ENCODE results near the gene RBBP5. TPM values are rescaled to one million over a fixed set of nuclear protein-coding genes. Genes with fewer than 3 reads are reported as not detected.

RBBP5 gene
- total and polyA plus RNA-seq, 2 experiments from 2014 or later = 14.1 to 26.5 TPM

GRCh38 chr1:205108464-205108863 is 13.3 kb downstream of the RBBP5 start:
- 0 out of 2 replicates have a peak, but pooled peaks cover 6% of the 10 kb centered on the region for H3F3A ChIP-seq (replicated peaks; ENCODE audit: low read depth)
- Mint-ChIP-seq H3K9me3 (no peaks in the 10 kb centered on the region), H3K27me3 (ENCODE audit: insufficient read depth, low read depth, poor library complexity) (no peaks in the 10 kb centered on the region), H3K36me3 (ENCODE audit: low read depth) (peaks cover 43% of the 10 kb centered on the region), H3K4me1 (no peaks in the 10 kb centered on the region), H3K4me3 (no peak overlapping the region), H3K27ac (no peak overlapping the region)
- no peak overlapping the region for H3K4me3 ChIP-seq
- peaks cover 11% of the 10 kb centered on the region; the same call in 1 of the 2 replicates for H3K79me2 ChIP-seq (replicated peaks; ENCODE audit: insufficient read depth)
- no peak for DNase-seq (ENCODE audit: low spot score)
- H3K27ac ChIP-seq (ENCODE audit: low read depth) = no peak overlapping the region
- TF ChIP-seq REST (IDR thresholded peaks at IDR 0.05; ENCODE audit: unreplicated experiment) (no peak), POLR2AphosphoS5 (IDR thresholded peaks at IDR 0.05; ENCODE audit: low read depth) (no peak), CREB1 (CRISPR knock-in tag; IDR thresholded peaks at IDR 0.05; ENCODE audit: low read depth) (no peak), ZNF331 (CRISPR knock-in tag; IDR thresholded peaks at IDR 0.05; ENCODE audit: low read depth) (no peak), NANOG (IDR thresholded peaks at IDR 0.05; ENCODE audit: borderline replicate concordance) (no peak)
- H3K36me3 ChIP-seq (ENCODE audit: insufficient read depth) = peaks cover 28% of the 10 kb centered on the region
- no peaks in the 10 kb centered on the region for H3K27me3 ChIP-seq (ENCODE audit: insufficient read depth)
- H3K4me2 ChIP-seq = no peak overlapping the region
- no peak for ATAC-seq
- H3K9me2 ChIP-seq (ENCODE audit: insufficient read depth) = no peaks in the 10 kb centered on the region
- H3K4me1 ChIP-seq (ENCODE audit: insufficient read depth) = no peaks in the 10 kb centered on the region
- H4K20me1 ChIP-seq (replicated peaks; ENCODE audit: insufficient read depth) = peaks cover 11% of the 10 kb centered on the region
- H2AFZ ChIP-seq = no peak overlapping the region

- Histone ChIP-seq H3K9me2 (ENCODE audit: insufficient read depth) (no peaks in the 10 kb centered on the region), H3K4me2 (no peak overlapping the region), H3F3A (replicated peaks; ENCODE audit: low read depth) (0 out of 2 replicates have a peak, but pooled peaks cover 6% of the 10 kb centered on the region), H3K27me3 (ENCODE audit: insufficient read depth) (no peaks in the 10 kb centered on the region), H3K79me2 (replicated peaks; ENCODE audit: insufficient read depth) (peaks cover 9% of the 10 kb centered on the region; the same call in 1 of the 2 replicates), H3K4me3 (no peak overlapping the region), H2AFZ (no peak overlapping the region), H3K36me3 (ENCODE audit: insufficient read depth) (peaks cover 24% of the 10 kb centered on the region), H4K20me1 (replicated peaks; ENCODE audit: insufficient read depth) (peaks cover 11% of the 10 kb centered on the region), H3K27ac (ENCODE audit: low read depth) (no peak overlapping the region), H3K4me1 (ENCODE audit: insufficient read depth) (no peaks in the 10 kb centered on the region)
- no peaks in the 10 kb centered on the region for H3K9me3 Mint-ChIP-seq
- no peaks in the 10 kb centered on the region for H3K4me1 Mint-ChIP-seq
- no peak for DNase-seq (ENCODE audit: low spot score)
- no peak overlapping the region for H3K27ac Mint-ChIP-seq
- no peak overlapping the region for H3K4me3 Mint-ChIP-seq
- H3K27me3 Mint-ChIP-seq (ENCODE audit: insufficient read depth, low read depth, poor library complexity) = no peaks in the 10 kb centered on the region
- ATAC-seq = no peak
- peaks cover 47% of the 10 kb centered on the region for H3K36me3 Mint-ChIP-seq (ENCODE audit: low read depth)
- TF ChIP-seq ZNF114 (CRISPR knock-in tag; IDR thresholded peaks at IDR 0.05) = no peak
Observed at GRCh38 chr1:205107327-205107726, 14.5 kb downstream of the RBBP5 start.

GRCh38 chr1:205102404-205102803 is 19.4 kb downstream of the RBBP5 start:
- Mint-ChIP-seq H3K4me1 (no peaks in the 10 kb centered on the region), H3K27ac (no peak overlapping the region), H3K36me3 (ENCODE audit: low read depth) (peaks cover 89% of the 10 kb centered on the region), H3K9me3 (no peaks in the 10 kb centered on the region), H3K4me3 (no peak overlapping the region), H3K27me3 (ENCODE audit: insufficient read depth, low read depth, poor library complexity) (no peaks in the 10 kb centered on the region)
- no peak for DNase-seq (ENCODE audit: low spot score)
- no peak overlapping the region for H2AFZ ChIP-seq
- H3K4me3 ChIP-seq = no peak overlapping the region
- no peak overlapping the region for H3K4me2 ChIP-seq
- no peaks in the 10 kb centered on the region for H3K4me1 ChIP-seq (ENCODE audit: insufficient read depth)
- ATAC-seq = no peak
- H3K79me2 ChIP-seq (replicated peaks; ENCODE audit: insufficient read depth) = no peaks in the 10 kb centered on the region; the same call in 1 of the 2 replicates
- H3K36me3 ChIP-seq (ENCODE audit: insufficient read depth) = peaks cover 51% of the 10 kb centered on the region
- no peak overlapping the region for H3K27ac ChIP-seq (ENCODE audit: low read depth)
- no peaks in the 10 kb centered on the region for H3F3A ChIP-seq (replicated peaks; ENCODE audit: low read depth)
- no peaks in the 10 kb centered on the region for H3K27me3 ChIP-seq (ENCODE audit: insufficient read depth)
- no peaks in the 10 kb centered on the region for H3K9me2 ChIP-seq (ENCODE audit: insufficient read depth)
- no peaks in the 10 kb centered on the region; the same call in 1 of the 2 replicates for H4K20me1 ChIP-seq (replicated peaks; ENCODE audit: insufficient read depth)
- TF ChIP-seq EZH2 (IDR thresholded peaks at IDR 0.05; ENCODE audit: low read depth, unreplicated experiment) = no peak
- TF ChIP-seq REST (IDR thresholded peaks at IDR 0.05; ENCODE audit: unreplicated experiment) = no peak
- TF ChIP-seq CREB1 (CRISPR knock-in tag; IDR thresholded peaks at IDR 0.05; ENCODE audit: low read depth) = no peak
- TF ChIP-seq STAT1 (IDR thresholded peaks at IDR 0.05; ENCODE audit: unreplicated experiment) = no peak
- no peak for TF ChIP-seq ETS1 (IDR thresholded peaks at IDR 0.05)
- no peak for TF ChIP-seq POLR2AphosphoS5 (IDR thresholded peaks at IDR 0.05; ENCODE audit: low read depth)
- TF ChIP-seq JUNB (IDR thresholded peaks at IDR 0.05; ENCODE audit: unreplicated experiment) = no peak
- no peak for TF ChIP-seq ZNF114 (CRISPR knock-in tag; IDR thresholded peaks at IDR 0.05)
- TF ChIP-seq ZNF331 (CRISPR knock-in tag; IDR thresholded peaks at IDR 0.05; ENCODE audit: low read depth) = no peak
